Lower leg skin (tissue), 3 donors: Measurements from ENCODE around the gene TPRG1L.

Experiments
- CTCF ChIP-seq, 3 donors: fragments of 450-650 bp; IDR thresholded peaks; one replicate each; pipeline ENCODE4 v1.5.1; 2016; ENCODE audit warnings: antibody characterized with exemption in 3 of 3, mild to moderate bottlenecking in 3 of 3, moderate library complexity in 2 of 3
- POLR2A ChIP-seq, 2 donors: fragments of 450-650 bp; IDR thresholded peaks; one replicate each; pipeline ENCODE4 v1.6.1; 2016 to 2017; ENCODE audit warnings: antibody characterized with exemption in 2 of 2, mild to moderate bottlenecking in 1 of 2, moderate library complexity in 1 of 2

GRCh38 chr1:3588395-3588794 lies 36.4 kb upstream of the TPRG1L start:
- TF ChIP-seq CTCF (IDR thresholded peaks at IDR 0.05), result no peak
- no peak for TF ChIP-seq POLR2A (IDR thresholded peaks at IDR 0.05)
